Stomach smooth muscle (tissue), 2 donors: ENCODE results near the gene CUL2.
"Not testable (repeated sequence)": the region's sequence is repeated elsewhere in the genome, so short reads cannot be mapped to it uniquely, and the experiment has no call there.

Experiments
- H3K27ac ChIP-seq: one replicate; pipeline ENCODE4 v1.7.0; 2013; ENCODE audit warnings: mild to moderate bottlenecking, low read length, inconsistent platforms
- H3K27me3 ChIP-seq, 2 donors: one replicate each; pipeline ENCODE4 v1.7.0; 2013; ENCODE audit warnings: low read length in 2 of 2; ENCODE audit not compliant: insufficient read depth in 2 of 2, control insufficient read depth in 1 of 2
- H3K36me3 ChIP-seq, 2 donors: one replicate each; pipeline ENCODE4 v1.7.0; 2013; ENCODE audit warnings: low read length in 2 of 2; ENCODE audit not compliant: control insufficient read depth in 2 of 2, insufficient read depth in 2 of 2
- H3K4me1 ChIP-seq: one replicate; pipeline ENCODE4 v1.7.0; 2013; ENCODE audit warnings: low read length; ENCODE audit not compliant: control insufficient read depth, insufficient read depth
- H3K4me3 ChIP-seq, 2 donors: one replicate each; pipeline ENCODE4 v1.7.0; 2013; ENCODE audit warnings: low read length in 2 of 2
- H3K9ac ChIP-seq, 2 donors: one replicate each; pipeline ENCODE4 v1.7.0; 2013; ENCODE audit warnings: low read length in 2 of 2, mild to moderate bottlenecking in 1 of 2
- H3K9me3 ChIP-seq, 2 donors: one replicate each; pipeline ENCODE4 v1.7.0; 2013; ENCODE audit warnings: low read length in 2 of 2; ENCODE audit not compliant: control insufficient read depth in 2 of 2
- donor health status: healthy.
- donor health status: Pancreatic carcinoma.

CUL2 gene

DNA sequence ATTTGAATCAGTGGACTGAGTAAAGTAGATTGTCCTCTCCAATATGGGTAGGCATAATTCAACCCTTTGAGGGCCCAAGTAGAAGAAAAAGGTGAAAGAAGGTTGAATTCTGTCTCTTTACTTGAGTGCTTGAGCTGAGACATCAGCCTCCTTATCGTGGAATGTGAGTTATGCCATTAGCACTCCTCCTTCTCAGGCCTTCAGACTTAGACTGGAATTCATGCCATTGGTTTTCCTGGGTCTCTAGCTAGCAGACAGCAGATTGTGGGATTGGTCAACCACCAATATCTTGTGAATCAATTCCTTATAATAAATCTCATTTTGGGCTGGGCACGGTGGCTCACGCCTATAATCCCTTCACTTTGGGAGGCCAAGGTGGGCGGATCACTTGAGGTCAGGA lies 89.2 kb downstream of the CUL2 start:
- Histone ChIP-seq H3K9ac (no peak overlapping the region), H3K9me3 (no peaks in the 10 kb centered on the region), H3K4me1 (no peaks in the 10 kb centered on the region), H3K36me3 (no peaks in the 10 kb centered on the region), H3K4me3 (no peak overlapping the region), H3K27me3 (no peaks in the 10 kb centered on the region), H3K27ac (no peak overlapping the region)

DNA sequence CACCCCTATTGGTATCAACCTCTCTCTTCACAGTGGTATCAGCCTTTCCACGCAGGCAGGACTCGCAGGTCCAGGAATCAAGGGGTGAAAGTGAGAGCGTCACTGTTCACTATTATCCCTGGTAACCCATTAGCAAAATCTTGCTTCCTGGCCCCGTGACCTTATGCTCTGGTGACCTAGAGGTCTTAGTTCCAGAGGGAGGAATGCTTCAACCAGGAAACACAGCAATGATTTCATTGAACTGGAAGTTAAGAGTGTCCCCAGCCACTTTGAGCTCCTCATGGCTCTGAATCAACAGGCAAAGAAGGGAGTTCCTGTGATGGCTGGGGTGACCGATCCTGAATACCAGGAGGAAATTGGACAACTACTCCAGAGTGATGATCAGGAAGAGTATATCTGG lies 90.6 kb downstream of the CUL2 start:
- H3K27ac ChIP-seq = no peak overlapping the region
- no peaks in the 10 kb centered on the region for H3K36me3 ChIP-seq
- H3K27me3 ChIP-seq = no peaks in the 10 kb centered on the region

DNA sequence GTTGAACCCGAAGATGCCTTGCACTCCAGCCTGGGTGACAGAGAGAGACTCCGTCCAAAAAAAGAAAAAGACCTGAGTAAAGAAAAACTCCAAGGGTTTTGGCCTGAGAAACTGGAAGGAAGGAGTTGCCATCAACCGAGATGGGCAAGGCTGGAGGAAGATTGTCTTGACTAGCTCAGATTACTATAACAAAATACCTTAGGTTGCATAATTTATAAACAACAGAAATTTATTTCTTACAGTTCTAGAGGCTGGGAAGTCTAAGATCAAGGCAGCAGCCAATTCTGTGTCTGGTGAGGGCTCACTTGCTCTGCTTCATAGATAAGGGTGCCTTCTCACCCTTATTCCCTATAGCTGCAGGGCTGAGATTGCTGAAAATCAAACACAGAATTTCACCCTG lies 91.2 kb downstream of the CUL2 start:
- H3K27ac ChIP-seq = no peak overlapping the region
- H3K36me3 ChIP-seq = no peaks in the 10 kb centered on the region
- no peak overlapping the region for H3K4me3 ChIP-seq
- no peaks in the 10 kb centered on the region for H3K27me3 ChIP-seq
- peaks cover 2% of the 10 kb centered on the region for H3K4me1 ChIP-seq
- H3K9me3 ChIP-seq = no peaks in the 10 kb centered on the region
- H3K9ac ChIP-seq = no peak overlapping the region

More for the DNA sequence above, 90.6 kb downstream of the CUL2 start:
- Histone ChIP-seq H3K4me1 (peaks cover 2% of the 10 kb centered on the region), H3K4me3 (no peak overlapping the region), H3K9ac (no peak overlapping the region), H3K9me3 (no peaks in the 10 kb centered on the region)

DNA sequence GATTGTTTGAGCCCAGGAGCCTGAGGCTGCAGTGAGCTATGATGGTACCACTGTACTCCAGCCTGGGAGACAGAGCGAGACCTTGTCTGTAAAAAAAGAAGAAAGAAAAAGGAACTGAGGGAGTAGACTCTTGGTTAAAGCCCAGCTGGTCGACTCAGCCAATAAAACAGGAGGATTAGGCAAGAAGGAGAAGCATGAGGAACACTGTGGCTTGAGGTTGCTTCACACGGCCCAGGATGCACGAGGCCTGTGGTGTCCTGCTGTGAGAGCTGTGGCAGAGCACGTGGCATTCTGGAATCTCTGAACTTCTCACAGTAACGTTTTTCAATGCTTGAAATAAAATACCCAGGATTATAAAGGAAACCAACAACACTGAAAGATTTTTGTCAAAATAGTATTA lies 93.3 kb downstream of the CUL2 start:
- Histone ChIP-seq H3K9me3 (no peaks in the 10 kb centered on the region), H3K4me1 (peaks cover 2% of the 10 kb centered on the region), H3K4me3 (no peak overlapping the region), H3K36me3 (no peaks in the 10 kb centered on the region), H3K27me3 (no peaks in the 10 kb centered on the region), H3K9ac (no peak overlapping the region), H3K27ac (no peak overlapping the region)

DNA sequence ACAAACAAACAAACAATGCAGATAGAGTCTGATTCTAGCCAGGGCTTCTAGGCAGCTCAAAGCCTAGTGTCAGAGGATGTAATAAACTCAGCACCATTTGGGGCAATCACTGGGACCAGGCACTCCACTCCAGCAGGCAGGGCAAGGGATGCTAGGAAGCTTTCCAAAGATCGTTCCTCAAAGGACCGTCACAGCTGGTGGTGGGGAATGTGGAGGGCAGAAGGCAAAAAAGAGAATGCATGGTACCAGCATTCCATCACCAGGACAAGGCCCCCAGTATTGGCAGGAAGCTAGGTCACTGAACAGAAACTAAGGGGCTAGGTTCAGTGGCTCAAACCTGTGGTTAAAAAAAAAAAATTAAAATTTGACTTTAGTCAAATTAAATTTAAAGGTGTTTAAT lies 94.2 kb downstream of the CUL2 start:
- H3K27me3 ChIP-seq = no peaks in the 10 kb centered on the region
- H3K27ac ChIP-seq = no peak overlapping the region
- peaks cover 2% of the 10 kb centered on the region for H3K4me1 ChIP-seq
- H3K36me3 ChIP-seq = no peaks in the 10 kb centered on the region
- H3K4me3 ChIP-seq = no peak overlapping the region
- H3K9me3 ChIP-seq = no peaks in the 10 kb centered on the region
- H3K9ac ChIP-seq = no peak overlapping the region

DNA sequence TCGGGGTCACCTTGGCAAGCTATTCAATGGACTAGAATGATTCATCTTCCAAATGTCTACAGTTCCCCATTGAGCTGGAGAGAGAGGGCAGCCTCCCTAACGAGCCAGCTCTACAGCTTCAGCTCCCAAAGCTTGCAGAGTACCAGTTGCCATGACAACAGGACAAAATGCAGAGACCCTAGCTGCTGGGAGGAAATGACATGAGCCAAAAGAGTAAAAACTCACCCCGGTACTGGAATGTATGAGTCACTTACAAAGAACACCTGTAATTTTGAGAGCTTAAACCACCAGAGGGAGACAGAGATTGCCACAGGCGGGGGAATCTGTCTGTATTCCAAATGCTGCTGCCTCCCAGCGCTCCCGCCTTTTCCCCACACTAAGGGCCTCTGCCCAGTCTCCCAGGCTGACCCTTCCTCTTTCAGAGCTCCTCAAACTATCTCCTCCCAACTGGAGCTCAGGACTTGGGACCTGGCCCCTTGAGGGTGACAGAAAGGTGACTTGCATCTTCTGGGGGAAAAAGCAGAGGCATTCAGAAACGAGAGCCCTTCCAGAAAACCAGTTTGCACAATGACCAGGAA lies 95.5 kb downstream of the CUL2 start:
- no peaks in the 10 kb centered on the region for H3K27me3 ChIP-seq
- H3K9me3 ChIP-seq = no peaks in the 10 kb centered on the region
- H3K4me1 ChIP-seq = peaks cover 2% of the 10 kb centered on the region
- no peaks in the 10 kb centered on the region for H3K36me3 ChIP-seq
- no peak overlapping the region for H3K4me3 ChIP-seq
- no peak overlapping the region for H3K9ac ChIP-seq
- H3K27ac ChIP-seq = no peak overlapping the region

DNA sequence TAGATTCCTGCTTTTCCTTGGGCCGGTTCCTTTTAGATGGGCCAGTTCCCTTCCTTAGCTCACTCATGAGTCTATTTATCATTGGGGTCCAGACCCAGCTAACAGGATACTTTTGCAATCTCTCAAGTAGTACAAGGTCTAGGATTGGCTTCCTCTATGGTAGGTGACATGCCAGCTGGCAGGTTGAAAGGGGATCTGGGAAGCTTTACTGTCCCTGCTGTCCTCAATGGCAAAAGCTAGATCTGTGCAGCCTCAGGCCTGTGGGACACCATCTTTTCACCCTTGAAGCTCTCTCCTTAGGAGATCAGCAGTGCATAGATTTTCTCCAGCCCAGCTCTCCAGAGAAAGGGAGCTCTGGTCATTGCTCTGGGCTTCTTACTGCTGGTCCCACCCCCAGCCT lies 96.4 kb downstream of the CUL2 start:
- H3K9ac ChIP-seq = no peak overlapping the region
- H3K27me3 ChIP-seq = no peaks in the 10 kb centered on the region
- no peak overlapping the region for H3K4me3 ChIP-seq

DNA sequence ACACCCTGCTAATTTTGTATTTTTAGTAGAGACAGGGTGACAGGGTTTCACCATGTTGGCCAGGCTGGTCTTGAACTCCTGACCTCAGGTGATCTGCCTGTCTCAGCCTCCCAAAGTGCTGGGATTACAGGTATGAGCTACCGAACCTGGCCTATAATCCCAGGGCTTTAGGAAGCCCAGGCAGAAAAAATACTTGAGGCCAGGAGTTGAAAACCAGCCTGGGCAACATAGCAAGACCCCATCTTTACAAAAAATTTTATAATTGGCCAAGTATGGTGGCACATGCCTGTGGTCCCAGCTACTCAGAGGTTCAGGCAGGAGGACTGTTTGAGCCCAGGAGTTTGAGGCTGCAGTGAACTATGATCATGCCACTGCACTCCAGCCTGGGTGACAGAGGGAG lies 99.0 kb downstream of the CUL2 start:
- not testable (repeated sequence) for H3K9me3 ChIP-seq, H3K4me1 ChIP-seq, H3K36me3 ChIP-seq, H3K9ac ChIP-seq, H3K27me3 ChIP-seq, H3K27ac ChIP-seq, H3K4me3 ChIP-seq

More for the DNA sequence above, 96.4 kb downstream of the CUL2 start:
- Histone ChIP-seq H3K36me3 (no peaks in the 10 kb centered on the region), H3K9me3 (no peaks in the 10 kb centered on the region), H3K27ac (no peak overlapping the region), H3K4me1 (peaks cover 2% of the 10 kb centered on the region)

DNA sequence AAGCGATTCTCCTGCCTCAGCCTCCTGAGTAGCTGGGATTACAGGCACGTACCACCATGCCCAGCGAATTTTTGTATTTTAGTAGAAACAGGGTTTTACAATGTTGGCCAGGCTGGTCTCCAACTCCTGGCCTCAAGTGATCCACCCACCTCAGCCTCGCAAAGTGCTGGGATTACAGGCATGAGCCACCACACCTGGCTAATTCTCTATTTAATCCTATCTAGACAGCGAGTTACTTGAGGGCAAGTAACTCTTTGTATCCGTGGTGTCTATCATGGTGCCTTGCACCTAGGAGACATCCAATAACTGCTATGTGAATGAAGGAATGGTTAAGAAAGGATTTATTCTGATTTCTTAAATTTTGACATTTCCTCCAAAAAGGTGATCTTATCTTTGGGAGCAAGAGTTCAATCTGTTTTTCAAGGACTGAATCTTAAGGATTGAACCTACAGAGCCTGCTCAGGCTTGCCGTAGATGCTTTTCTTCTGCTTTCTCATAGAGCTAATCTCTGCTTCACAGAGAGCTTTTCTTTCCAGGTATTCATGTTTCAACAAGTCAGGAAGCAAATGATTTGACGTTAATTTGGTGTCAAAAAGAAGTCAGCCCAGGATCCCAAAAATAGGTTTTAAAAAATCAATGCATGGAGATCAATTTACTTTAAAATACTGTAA lies 101.6 kb downstream of the CUL2 start:
- no peaks in the 10 kb centered on the region for H3K36me3 ChIP-seq
- no peak overlapping the region for H3K27ac ChIP-seq
- no peak overlapping the region for H3K4me3 ChIP-seq
- no peaks in the 10 kb centered on the region for H3K27me3 ChIP-seq
- no peaks in the 10 kb centered on the region for H3K4me1 ChIP-seq
- H3K9ac ChIP-seq = no peak overlapping the region
- no peaks in the 10 kb centered on the region for H3K9me3 ChIP-seq

DNA sequence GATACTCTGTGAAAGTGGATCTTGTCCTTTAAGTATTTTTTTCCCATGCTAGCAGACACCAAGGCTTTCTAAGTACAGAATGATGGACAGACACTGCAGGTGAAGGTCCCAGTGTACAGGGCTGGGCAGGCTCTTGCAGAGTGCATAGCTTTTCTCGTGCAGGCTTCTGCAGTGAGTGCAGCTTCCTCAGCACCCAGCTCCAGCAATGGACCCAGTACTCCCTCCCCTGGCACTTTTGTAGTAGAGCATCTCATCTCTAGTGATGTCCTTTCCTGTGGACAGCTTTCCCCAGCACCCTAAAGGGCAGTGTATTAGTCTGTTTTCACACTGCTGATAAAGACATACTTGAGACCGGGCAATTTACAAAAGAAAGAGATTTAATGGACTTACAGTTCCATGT lies 104.3 kb downstream of the CUL2 start:
- no peaks in the 10 kb centered on the region for H3K36me3 ChIP-seq
- no peak overlapping the region for H3K4me3 ChIP-seq
- no peaks in the 10 kb centered on the region for H3K4me1 ChIP-seq

DNA sequence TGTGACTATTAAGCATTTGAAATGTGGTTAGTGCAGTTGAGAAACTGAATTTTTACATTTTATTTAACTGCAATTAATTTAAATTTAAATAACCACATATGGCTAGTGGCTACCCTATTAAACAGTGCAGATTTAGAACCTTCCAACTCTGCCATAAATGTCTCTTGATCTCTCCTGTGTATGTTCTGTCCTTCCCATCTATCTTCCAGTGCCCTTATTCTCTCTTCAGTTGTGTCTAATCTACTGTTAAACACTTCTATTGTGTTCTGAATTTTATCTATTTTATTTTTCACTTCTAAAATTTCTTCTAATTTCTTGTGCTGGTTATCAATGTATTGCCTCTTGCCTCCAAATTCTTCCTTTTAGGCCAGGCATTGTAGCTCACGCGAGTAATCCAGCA lies 105.0 kb downstream of the CUL2 start:
- no peaks in the 10 kb centered on the region for H3K9me3 ChIP-seq
- H3K4me1 ChIP-seq = no peaks in the 10 kb centered on the region
- no peaks in the 10 kb centered on the region for H3K36me3 ChIP-seq
- H3K9ac ChIP-seq = no peak overlapping the region
- no peak overlapping the region for H3K27ac ChIP-seq
- no peaks in the 10 kb centered on the region for H3K27me3 ChIP-seq
- H3K4me3 ChIP-seq = no peak overlapping the region

More for the DNA sequence above, 104.3 kb downstream of the CUL2 start:
- Histone ChIP-seq H3K9me3 (no peaks in the 10 kb centered on the region), H3K27ac (no peak overlapping the region), H3K27me3 (no peaks in the 10 kb centered on the region), H3K9ac (no peak overlapping the region)
